IPS DF 6.9 (cell line): ENCODE results near the gene CTSF.
A peak's percentile ranks its signal among the peaks of the same experiment; 100 is the strongest.
"Not testable (repeated sequence)": the region's sequence is repeated elsewhere in the genome, so short reads cannot be mapped to it uniquely, and the experiment has no call there.

Experiments used
- DNase-seq: peaks from one replicate; pipeline ENCODE4 v3.0.0-alpha.2; 2013; ENCODE audit warnings: low read depth, low spot score
- H3K27ac ChIP-seq: one replicate; pipeline ENCODE4 v1.5.1; 2013; ENCODE audit warnings: low read length, control low read depth
- H3K27me3 ChIP-seq: 2 replicates; pipeline ENCODE4 v1.6.1; 2013; ENCODE audit warnings: mild to moderate bottlenecking, low read length; ENCODE audit not compliant: control insufficient read depth, insufficient read depth
- H3K36me3 ChIP-seq: 2 replicates; pipeline ENCODE4 v1.6.1; 2013; ENCODE audit warnings: low read length; ENCODE audit not compliant: control insufficient read depth, insufficient read depth
- H3K4me1 ChIP-seq: 2 replicates; pipeline ENCODE4 v1.6.1; 2013; ENCODE audit warnings: low read length; ENCODE audit not compliant: control insufficient read depth, insufficient read depth
- H3K4me3 ChIP-seq: 2 replicates; pipeline ENCODE4 v1.5.1; 2013; ENCODE audit warnings: mild to moderate bottlenecking, low read length
- H3K9me3 ChIP-seq: 2 replicates; pipeline ENCODE4 v1.6.1; 2013; ENCODE audit warnings: low read length, inconsistent platforms; ENCODE audit not compliant: control insufficient read depth, insufficient read depth
- WGBS: extraction: QIAGEN DNeasy Blood & Tissue Kit; methylation state at CpG from one replicate; pipeline ENCODE4 v1.1.7; 2013; ENCODE audit warnings: mixed read lengths, missing lambda C conversion rate; ENCODE audit not compliant: insufficient read length, insufficient coverage; 5-methylcytosine and 5-hydroxymethylcytosine counted together

The CTSF gene

DNA sequence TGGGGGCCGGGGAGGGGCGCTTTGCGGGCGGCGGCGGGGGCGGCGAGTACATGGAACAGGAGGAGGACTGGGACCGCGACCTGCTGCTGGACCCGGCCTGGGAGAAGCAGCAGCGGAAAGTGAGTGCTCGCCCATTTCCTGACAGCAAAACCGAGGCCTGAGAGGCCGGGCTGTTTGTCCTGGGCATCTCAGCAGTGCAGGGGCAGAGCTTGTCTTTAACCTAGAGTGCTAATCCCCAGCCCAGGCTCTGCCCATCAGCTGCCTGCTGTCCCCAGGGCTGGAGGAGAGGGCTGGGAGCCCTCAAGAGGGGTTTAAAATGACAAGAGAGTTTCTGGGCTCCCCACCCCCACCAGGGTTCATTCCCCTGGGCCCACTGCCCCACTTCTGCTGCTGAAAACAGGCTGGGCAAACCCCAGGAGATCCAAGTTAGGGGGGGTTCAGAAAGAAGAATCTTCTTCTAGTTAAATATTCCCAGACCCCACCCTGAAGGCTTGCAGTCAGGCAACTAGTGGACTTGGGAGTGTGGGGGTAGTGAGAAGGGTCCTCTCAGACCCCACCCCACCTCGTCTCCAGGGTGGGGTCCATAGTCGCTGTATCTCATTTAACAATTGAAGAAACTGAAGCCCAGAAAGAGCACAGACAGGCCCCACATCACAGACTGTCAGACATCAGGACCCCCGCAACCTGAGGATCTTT lies 21.3 kb downstream of the CTSF start:
- WGBS = no CpG with 5 or more reads among the region's 18 CpGs
- H3K36me3 ChIP-seq = no peaks in the 10 kb centered on the region
- H3K27me3 ChIP-seq = no peaks in the 10 kb centered on the region
- no peaks in the 10 kb centered on the region for H3K9me3 ChIP-seq
- H3K27ac ChIP-seq = no peak overlapping the region
- H3K4me3 ChIP-seq = peak overlapping the region; percentile 82; the same call in 1 of the 2 replicates
- H3K4me1 ChIP-seq = peaks cover 2% of the 10 kb centered on the region; the same call in 1 of the 2 replicates
- no peak for DNase-seq

DNA sequence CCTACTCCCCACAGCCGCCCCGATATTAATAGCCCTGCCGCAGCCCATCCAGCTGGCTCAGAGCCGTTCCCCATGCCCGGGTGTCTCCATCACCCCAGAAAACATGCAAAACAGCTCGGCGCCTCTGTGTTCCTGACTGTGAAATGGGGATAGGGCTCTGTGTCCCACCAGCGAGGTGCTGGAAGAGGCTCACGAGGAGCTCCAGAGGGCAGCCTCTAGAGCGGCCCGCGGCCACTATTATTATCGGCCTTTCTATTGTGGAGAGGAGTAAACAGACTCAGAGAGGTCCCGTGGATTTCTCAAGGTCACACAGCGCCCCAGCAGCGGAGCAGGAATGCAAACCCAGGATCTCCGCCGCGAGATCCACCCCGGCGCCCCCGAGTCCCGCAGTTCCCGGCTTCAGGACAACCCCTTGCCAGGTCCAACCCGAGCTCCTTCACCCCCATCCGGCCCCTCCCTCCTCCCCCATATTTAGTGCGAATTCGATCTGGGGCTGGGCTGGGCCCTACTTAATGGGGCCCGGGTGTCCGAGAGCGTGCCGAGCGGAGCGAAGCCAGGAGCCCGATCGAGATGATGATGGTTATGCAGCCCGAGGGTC lies 21.9 kb downstream of the CTSF start, which contains the start of gene ACTN3:
Gene ACTN3, plus strand, starts transcription at position 536 of the 598 bp plus-strand sequence. Its CDS starts 35 bp downstream, at position 571.
- H3K4me1 ChIP-seq = peaks cover 2% of the 10 kb centered on the region; the same call in 1 of the 2 replicates
- no peaks in the 10 kb centered on the region for H3K27me3 ChIP-seq
- no peak for DNase-seq
- H3K9me3 ChIP-seq = no peaks in the 10 kb centered on the region
- H3K27ac ChIP-seq = no peak within 1 kb of the TSS
- WGBS = no CpG with 5 or more reads among the region's 37 CpGs
- no peaks in the 10 kb centered on the region for H3K36me3 ChIP-seq
- H3K4me3 ChIP-seq = peak within 1 kb of the TSS; percentile 82

- peak; percentile 93 for DNase-seq
- H3K4me3 ChIP-seq = peak within 1 kb of the TSS; percentile 82
- no peaks in the 10 kb centered on the region for H3K9me3 ChIP-seq
- H3K4me1 ChIP-seq = peaks cover 2% of the 10 kb centered on the region; the same call in 1 of the 2 replicates
- WGBS = no CpG with 5 or more reads among the region's 71 CpGs
- no peaks in the 10 kb centered on the region for H3K36me3 ChIP-seq
- no peaks in the 10 kb centered on the region for H3K27me3 ChIP-seq
- no peak within 1 kb of the TSS for H3K27ac ChIP-seq
Observed at GRCh38 chr11:66545701-66546367, 22.6 kb downstream of the CTSF start, which contains the start of gene ZDHHC24. Gene ZDHHC24, minus strand, starts transcription at chr11:66546048. Its CDS starts 45 bp downstream, at chr11:66546003.

- not testable (repeated sequence) for H3K36me3 ChIP-seq, DNase-seq, H3K4me1 ChIP-seq, H3K9me3 ChIP-seq, H3K27me3 ChIP-seq, H3K27ac ChIP-seq, H3K4me3 ChIP-seq
- WGBS = no CpG with 5 or more reads among the region's 14 CpGs
Observed at GRCh38 chr11:66544952-66545351, 23.5 kb downstream of the CTSF start.

GRCh38 chr11:66543263-66544107 lies 24.9 kb downstream of the CTSF start:
- Histone ChIP-seq H3K9me3 (no peaks in the 10 kb centered on the region), H3K36me3 (no peaks in the 10 kb centered on the region), H3K27ac (no peak overlapping the region), H3K27me3 (no peaks in the 10 kb centered on the region), H3K4me1 (no peaks in the 10 kb centered on the region), H3K4me3 (no peak overlapping the region)
- WGBS = no CpG with 5 or more reads among the region's 26 CpGs
- DNase-seq = no peak

DNA sequence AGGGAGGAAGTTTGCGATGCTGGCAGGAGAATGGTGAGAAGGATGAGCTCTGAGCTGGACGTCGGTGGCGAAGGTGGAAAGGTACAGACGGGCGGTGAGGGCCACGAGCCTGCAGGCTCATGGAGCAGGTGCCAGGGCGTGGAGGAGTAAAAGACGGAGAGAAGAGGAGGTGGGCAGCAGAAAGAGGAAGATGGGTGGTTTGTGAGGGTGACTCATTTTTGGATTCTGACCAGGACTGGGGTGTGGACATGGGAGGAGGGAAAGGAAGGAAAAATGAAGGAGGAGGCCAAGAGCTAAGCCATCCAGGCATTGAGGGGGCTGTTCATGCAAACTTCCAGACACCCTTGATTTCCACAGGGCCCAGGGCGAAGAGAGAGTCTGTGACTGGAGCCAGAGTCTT lies 26.0 kb downstream of the CTSF start:
- H3K9me3 ChIP-seq = no peaks in the 10 kb centered on the region
- H3K27me3 ChIP-seq = no peaks in the 10 kb centered on the region
- WGBS = no CpG with 5 or more reads among the region's 10 CpGs
- no peak for DNase-seq
- H3K36me3 ChIP-seq = no peaks in the 10 kb centered on the region
- no peaks in the 10 kb centered on the region for H3K4me1 ChIP-seq
- no peak overlapping the region for H3K27ac ChIP-seq
- no peak overlapping the region for H3K4me3 ChIP-seq

GRCh38 chr11:66541892-66542291 lies 26.5 kb downstream of the CTSF start:
- WGBS = no CpG with 5 or more reads among the region's 4 CpGs
- no peaks in the 10 kb centered on the region for H3K4me1 ChIP-seq
- no peaks in the 10 kb centered on the region for H3K36me3 ChIP-seq
- no peak overlapping the region for H3K27ac ChIP-seq
- H3K27me3 ChIP-seq = no peaks in the 10 kb centered on the region
- DNase-seq = no peak
- H3K4me3 ChIP-seq = no peak overlapping the region
- H3K9me3 ChIP-seq = no peaks in the 10 kb centered on the region

GRCh38 chr11:66540598-66540997 lies 27.8 kb downstream of the CTSF start:
- DNase-seq, H3K36me3 ChIP-seq, H3K27me3 ChIP-seq, H3K27ac ChIP-seq, H3K4me3 ChIP-seq, H3K9me3 ChIP-seq, H3K4me1 ChIP-seq: not testable (repeated sequence)
- WGBS = no CpG with 5 or more reads among the region's 8 CpGs

- WGBS = no CpG with 5 or more reads among the region's 10 CpGs
- no peaks in the 10 kb centered on the region for H3K36me3 ChIP-seq
- H3K27me3 ChIP-seq = no peaks in the 10 kb centered on the region
- DNase-seq = no peak
- H3K9me3 ChIP-seq = no peaks in the 10 kb centered on the region
- H3K4me1 ChIP-seq = no peaks in the 10 kb centered on the region
- H3K4me3 ChIP-seq = no peak overlapping the region
- H3K27ac ChIP-seq = no peak overlapping the region
Observed at GRCh38 chr11:66539870-66540213, 28.6 kb downstream of the CTSF start.
